ENCODE results near the gene SLC15A1. TPM values are rescaled to one million over a fixed set of nuclear protein-coding genes. Genes with fewer than 3 reads are reported as not detected.

The SLC15A1 gene
- total RNA-seq, 1 donor, result not detected

- TF ChIP-seq CTCF (IDR thresholded peaks at IDR 0.05; ENCODE audit: insufficient read depth, low read depth, low read length), result no peak
- DNase-seq (ENCODE audit: low read depth), result no peak
- no peak overlapping the region for H3K4me3 ChIP-seq (ENCODE audit: low read depth, low read length)
Observed at GRCh38 chr13:98796798-98797197, 44.3 kb upstream of the SLC15A1 start.

GRCh38 chr13:98796191-98796590 lies 43.7 kb upstream of the SLC15A1 start:
- DNase-seq (ENCODE audit: low read depth), result no peak
- no peak overlapping the region for H3K4me3 ChIP-seq (ENCODE audit: low read depth, low read length)
- no peak for TF ChIP-seq CTCF (IDR thresholded peaks at IDR 0.05; ENCODE audit: insufficient read depth, low read depth, low read length)

- no peak for TF ChIP-seq CTCF (IDR thresholded peaks at IDR 0.05; ENCODE audit: insufficient read depth, low read depth, low read length)
- no peak overlapping the region for H3K4me3 ChIP-seq (ENCODE audit: low read depth, low read length)
- no peak for DNase-seq (ENCODE audit: low read depth)
Observed at GRCh38 chr13:98795220-98795619, 42.7 kb upstream of the SLC15A1 start.

GRCh38 chr13:98794498-98794897 lies 42.0 kb upstream of the SLC15A1 start:
- H3K4me3 ChIP-seq (ENCODE audit: low read depth, low read length), result no peak overlapping the region
- DNase-seq (ENCODE audit: low read depth), result no peak
- TF ChIP-seq CTCF (IDR thresholded peaks at IDR 0.05; ENCODE audit: insufficient read depth, low read depth, low read length), result no peak

- no peak for TF ChIP-seq CTCF (IDR thresholded peaks at IDR 0.05; ENCODE audit: insufficient read depth, low read depth, low read length)
- DNase-seq (ENCODE audit: low read depth), result no peak
- no peak overlapping the region for H3K4me3 ChIP-seq (ENCODE audit: low read depth, low read length)
Observed at GRCh38 chr13:98792785-98793495, 40.5 kb upstream of the SLC15A1 start.

- TF ChIP-seq CTCF (IDR thresholded peaks at IDR 0.05; ENCODE audit: insufficient read depth, low read depth, low read length), result no peak
- DNase-seq (ENCODE audit: low read depth), result peak; percentile 6
- H3K4me3 ChIP-seq (ENCODE audit: low read depth, low read length), result no peak overlapping the region
Observed at GRCh38 chr13:98792321-98792720, 39.8 kb upstream of the SLC15A1 start.

- no peak for TF ChIP-seq CTCF (IDR thresholded peaks at IDR 0.05; ENCODE audit: insufficient read depth, low read depth, low read length)
- no peak overlapping the region for H3K4me3 ChIP-seq (ENCODE audit: low read depth, low read length)
- DNase-seq (ENCODE audit: low read depth), result no peak
Observed at GRCh38 chr13:98791611-98792010, 39.1 kb upstream of the SLC15A1 start.
